OCI-LY3 (cell line): ENCODE results near the gene MMP28.

ENCODE experiments used
- EZH2phosphoT487 ChIP-seq: fragments of 200-600 bp; shearing (Covaris generic); IDR thresholded peaks from 2 replicates; pipeline ENCODE4 v1.6.1; 2018; ENCODE audit warnings: antibody characterized with exemption, mixed run types, low read depth
- TF ChIP-seq, protein P1 (sequence below): fragments of 200-600, 300-600 bp; sonication (generic); IDR thresholded peaks from 2 replicates; pipeline ENCODE4 v1.5.1; 2014; ENCODE audit warnings: antibody characterized with exemption, low read length, low read depth

DNA sequence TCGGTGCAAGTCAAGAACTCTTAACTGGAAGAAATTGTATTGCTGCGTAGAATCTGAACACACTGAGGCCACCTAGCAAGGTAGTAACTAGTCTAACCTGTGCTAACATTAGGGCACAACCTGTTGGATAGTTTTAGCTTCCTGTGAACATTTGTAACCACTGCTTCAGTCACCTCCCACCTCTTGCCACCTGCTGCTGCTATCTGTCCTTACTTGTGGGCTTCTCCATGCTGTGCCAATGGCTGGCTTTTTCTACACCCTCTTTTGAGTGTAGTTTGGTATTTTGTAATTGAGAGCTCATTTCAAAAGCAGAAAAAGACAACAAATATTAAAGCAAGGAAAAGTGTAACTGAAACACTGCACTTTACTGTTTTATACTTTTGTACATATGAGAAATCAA lies 71.7 kb downstream of the MMP28 start:
- TF ChIP-seq, protein P1, sequence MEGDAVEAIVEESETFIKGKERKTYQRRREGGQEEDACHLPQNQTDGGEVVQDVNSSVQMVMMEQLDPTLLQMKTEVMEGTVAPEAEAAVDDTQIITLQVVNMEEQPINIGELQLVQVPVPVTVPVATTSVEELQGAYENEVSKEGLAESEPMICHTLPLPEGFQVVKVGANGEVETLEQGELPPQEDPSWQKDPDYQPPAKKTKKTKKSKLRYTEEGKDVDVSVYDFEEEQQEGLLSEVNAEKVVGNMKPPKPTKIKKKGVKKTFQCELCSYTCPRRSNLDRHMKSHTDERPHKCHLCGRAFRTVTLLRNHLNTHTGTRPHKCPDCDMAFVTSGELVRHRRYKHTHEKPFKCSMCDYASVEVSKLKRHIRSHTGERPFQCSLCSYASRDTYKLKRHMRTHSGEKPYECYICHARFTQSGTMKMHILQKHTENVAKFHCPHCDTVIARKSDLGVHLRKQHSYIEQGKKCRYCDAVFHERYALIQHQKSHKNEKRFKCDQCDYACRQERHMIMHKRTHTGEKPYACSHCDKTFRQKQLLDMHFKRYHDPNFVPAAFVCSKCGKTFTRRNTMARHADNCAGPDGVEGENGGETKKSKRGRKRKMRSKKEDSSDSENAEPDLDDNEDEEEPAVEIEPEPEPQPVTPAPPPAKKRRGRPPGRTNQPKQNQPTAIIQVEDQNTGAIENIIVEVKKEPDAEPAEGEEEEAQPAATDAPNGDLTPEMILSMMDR = no peak
- no peak for TF ChIP-seq EZH2phosphoT487
